ENCODE data around the gene SMAD3. TPM values are rescaled to one million over a fixed set of nuclear protein-coding genes. Genes with fewer than 3 reads are reported as not detected.

The SMAD3 gene
- total RNA-seq, 1 experiment from 2014 or later: 89.2 TPM

- no peaks in the 10 kb centered on the region for H3K27me3 ChIP-seq (ENCODE audit: insufficient read depth, low read length)
- peaks cover 54 to 62% of the 10 kb centered on the region in 2 experiments for H3K4me1 ChIP-seq (ENCODE audit: control insufficient read depth in 1 of 2, insufficient read depth in 2 of 2, low read length in 2 of 2)
- BruUV-seq (replicated peaks): TSS peak; percentile 78
- RAD21 ChIA-PET (ENCODE audit: low non-redundant PET in 1 of 2, low total read pairs in 2 of 2, uncharacterized antibody in 2 of 2, unreplicated experiment in 2 of 2): interaction anchor here (0.7 to 1.1 kb wide), 4 partner anchors 15 to 118 kb away, joined by 3 to 5 read pairs (median 4); no protein-coding TSS in a partner anchor
- H3K27ac ChIP-seq (ENCODE audit: low read depth, low read length): peak overlapping the region; percentile 91
- DNase-seq (ENCODE audit: low read depth, low spot score): peak; percentile 89
- intact Hi-C loops (cut with micrococcal nuclease): loop anchor here (1.0 to 10.0 kb wide), 4 partner anchors 43 to 241 kb away; no protein-coding TSS in a partner anchor
- H3K79me2 ChIP-seq (ENCODE audit: insufficient read depth, low read length): peaks cover 31% of the 10 kb centered on the region
- TF ChIP-seq EZH2 (IDR thresholded peaks at IDR 0.05) (no peak), CBX3 (IDR thresholded peaks at IDR 0.05; ENCODE audit: low read depth) (no peak), POLR2A (IDR thresholded peaks at IDR 0.05; ENCODE audit: borderline replicate concordance, extremely low read depth, insufficient read depth, insufficient read length) (peak; percentile 64), TCF7L2 (IDR thresholded peaks at IDR 0.05; ENCODE audit: borderline replicate concordance, extremely low read depth, insufficient read depth, insufficient read length) (peak; percentile 82), POLR2AphosphoS5 (IDR thresholded peaks at IDR 0.05; ENCODE audit: low read depth, low read length) (peak; percentile 69), ZBTB33 (IDR thresholded peaks at IDR 0.05; ENCODE audit: extremely low read depth, insufficient replicate concordance, low read length) (no peak), CEBPB (IDR thresholded peaks at IDR 0.05; ENCODE audit: low read depth) (no peak), SRF (IDR thresholded peaks at IDR 0.05; ENCODE audit: low read depth) (no peak)
- H3K4me2 ChIP-seq (ENCODE audit: low read length): peak overlapping the region; percentile 88
- POLR2A ChIA-PET: interaction anchor here (1.0 to 2.5 kb wide), 9 partner anchors 15 to 116 kb away, joined by 3 to 11 read pairs (median 4); no protein-coding TSS in a partner anchor
- peaks cover under 1% of the 10 kb centered on the region; the same call in 1 of the 2 replicates for H4K20me1 ChIP-seq (ENCODE audit: insufficient read depth)
- H3K9ac ChIP-seq (ENCODE audit: low read length): peak overlapping the region; percentile 96
- peak; percentile 40 for ATAC-seq
- H3K9me2 ChIP-seq (ENCODE audit: insufficient read depth): no peaks in the 10 kb centered on the region
- no peaks in the 10 kb centered on the region; a peak in 1 of 4 replicates for H3K36me3 ChIP-seq (ENCODE audit: control insufficient read depth in 1 of 2, insufficient read depth in 2 of 2, low read length in 2 of 2)
- CTCF ChIA-PET: interaction anchor here (0.7 to 1.9 kb wide), 4 partner anchors 8 to 117 kb away, joined by 3 to 7 read pairs (median 3); no protein-coding TSS in a partner anchor
- H2AFZ ChIP-seq (ENCODE audit: low read depth, low read length, poor library complexity, severe bottlenecking): no peak overlapping the region
- no peaks in the 10 kb centered on the region for H3K9me3 ChIP-seq (ENCODE audit: control insufficient read depth in 1 of 2, insufficient read depth in 1 of 2, low read depth in 1 of 2, low read length in 2 of 2)
- peak overlapping the region; percentile 47 to 90 for H3K4me3 ChIP-seq (replicated peaks in 1 of 2; ENCODE audit: low read depth in 1 of 2, low read length in 2 of 2)
These were observed 1.5 kb upstream of the SMAD3 start for GRCh38 chr15:67063689-67064606.
